MM.1S (cell line): ENCODE results near the gene MSANTD1.

ENCODE experiments used
- CTCF ChIP-seq: fragments of 300-600 bp; sonication (generic); IDR thresholded peaks from 2 replicates; pipeline ENCODE4 v1.5.1; 2016; ENCODE audit warnings: antibody characterized with exemption, low read length, mixed read lengths
- EZH2 ChIP-seq: fragments of 300-600 bp; sonication (generic); optimal IDR thresholded peaks from 2 replicates; pipeline ENCODE3; 2017; ENCODE audit warnings: low read depth, mild to moderate bottlenecking, antibody characterized with exemption, low read length, mixed read lengths
- EZH2phosphoT487 ChIP-seq: fragments of 300-600 bp; sonication (generic); IDR thresholded peaks from 2 replicates; pipeline ENCODE4 v1.6.1; 2018; ENCODE audit warnings: antibody characterized with exemption, low read length

DNA sequence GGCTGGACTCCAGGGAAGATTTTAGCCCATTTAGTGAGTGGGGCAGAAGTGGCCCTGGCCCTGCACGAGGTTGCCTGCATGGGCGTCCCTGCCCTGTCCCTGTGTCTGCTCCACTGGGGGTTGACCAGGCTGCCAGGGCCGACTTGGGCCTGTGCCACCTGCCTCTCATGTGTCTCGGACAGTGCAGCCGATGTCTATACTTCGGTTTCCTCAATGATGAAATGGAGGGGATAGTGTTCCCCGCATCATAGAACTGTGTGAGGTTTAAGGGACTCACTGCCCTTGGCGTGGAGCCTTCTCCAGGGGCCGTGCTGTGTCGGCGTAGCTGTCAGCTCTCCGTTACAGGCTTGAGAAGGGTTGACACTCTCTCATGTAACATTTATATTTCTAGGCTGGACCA lies 27.0 kb upstream of the MSANTD1 start:
- TF ChIP-seq CTCF (no peak), EZH2 (no peak), EZH2phosphoT487 (no peak)
